ENCODE measurements around the gene SERPINA3.

Gene SERPINA3

DNA sequence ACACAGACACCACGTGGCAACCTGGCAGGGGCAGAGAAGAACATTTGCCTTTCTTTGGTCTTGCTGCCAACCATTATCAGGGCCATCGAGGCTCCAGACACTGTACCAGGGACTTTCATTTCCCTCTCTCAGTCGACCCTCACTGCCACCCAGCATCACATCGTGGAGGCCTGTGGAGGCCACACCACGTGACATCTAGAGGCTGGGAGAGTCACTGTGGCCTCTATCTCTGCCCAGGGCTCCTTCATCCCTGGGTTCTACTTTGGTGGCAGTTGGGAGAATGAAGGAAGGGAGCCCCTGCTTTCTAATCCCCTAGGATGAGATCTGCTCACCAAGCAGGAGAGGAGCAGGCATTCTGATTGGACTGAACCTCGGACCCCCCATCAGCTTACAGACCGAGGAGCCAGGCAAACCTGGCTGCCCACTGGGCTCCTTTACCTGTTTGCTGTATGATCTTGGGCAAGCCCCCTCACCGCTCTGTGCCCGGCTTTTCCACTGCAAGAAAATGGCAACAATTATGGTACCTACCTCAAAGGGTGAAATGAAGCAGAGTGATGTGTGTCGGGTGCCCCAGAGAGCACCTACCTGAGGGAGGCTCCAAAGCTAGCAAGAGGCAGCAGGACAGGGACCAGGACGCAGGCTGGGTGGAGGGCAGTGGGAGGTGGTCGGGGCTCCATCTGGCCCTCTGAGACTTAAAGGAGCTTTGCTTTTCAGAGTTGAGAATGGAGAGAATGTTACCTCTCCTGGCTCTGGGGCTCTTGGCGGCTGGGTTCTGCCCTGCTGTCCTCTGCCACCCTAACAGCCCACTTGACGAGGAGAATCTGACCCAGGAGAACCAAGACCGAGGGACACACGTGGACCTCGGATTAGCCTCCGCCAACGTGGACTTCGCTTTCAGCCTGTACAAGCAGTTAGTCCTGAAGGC lies 1.8 kb downstream of the SERPINA3 start:
- DNase-seq (ENCODE audit: low spot score) = no peak

DNA sequence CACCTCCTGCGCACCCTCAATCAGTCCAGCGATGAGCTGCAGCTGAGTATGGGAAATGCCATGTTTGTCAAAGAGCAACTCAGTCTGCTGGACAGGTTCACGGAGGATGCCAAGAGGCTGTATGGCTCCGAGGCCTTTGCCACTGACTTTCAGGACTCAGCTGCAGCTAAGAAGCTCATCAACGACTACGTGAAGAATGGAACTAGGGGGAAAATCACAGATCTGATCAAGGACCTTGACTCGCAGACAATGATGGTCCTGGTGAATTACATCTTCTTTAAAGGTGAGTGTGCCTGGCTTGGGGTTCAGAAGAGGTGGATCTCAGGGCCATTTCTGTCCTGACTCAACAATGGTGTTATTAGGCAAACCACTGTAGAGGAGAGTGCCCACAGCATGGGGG lies 2.6 kb downstream of the SERPINA3 start:
- no peak for DNase-seq (ENCODE audit: low spot score)

DNA sequence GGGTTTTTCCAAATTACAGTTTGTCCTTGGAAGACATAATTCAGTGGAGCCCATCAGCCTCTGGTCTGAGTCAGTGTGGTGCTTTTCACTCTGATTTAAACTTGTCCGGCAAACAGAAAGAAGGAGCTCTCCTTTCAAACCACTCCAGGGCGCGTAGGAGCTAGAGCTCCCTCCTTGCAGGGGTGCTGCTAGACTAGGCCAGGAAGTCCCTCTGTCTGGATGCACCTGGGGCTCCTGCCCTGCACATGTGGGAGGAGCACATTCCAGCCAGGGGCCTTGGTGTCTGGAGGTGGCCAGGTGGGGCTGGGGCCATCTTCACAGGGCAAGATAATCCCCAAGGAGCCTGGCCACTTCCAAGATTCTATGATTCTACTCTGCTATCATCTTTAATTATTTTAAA lies 3.1 kb downstream of the SERPINA3 start:
- no peak for DNase-seq (ENCODE audit: low spot score)

DNA sequence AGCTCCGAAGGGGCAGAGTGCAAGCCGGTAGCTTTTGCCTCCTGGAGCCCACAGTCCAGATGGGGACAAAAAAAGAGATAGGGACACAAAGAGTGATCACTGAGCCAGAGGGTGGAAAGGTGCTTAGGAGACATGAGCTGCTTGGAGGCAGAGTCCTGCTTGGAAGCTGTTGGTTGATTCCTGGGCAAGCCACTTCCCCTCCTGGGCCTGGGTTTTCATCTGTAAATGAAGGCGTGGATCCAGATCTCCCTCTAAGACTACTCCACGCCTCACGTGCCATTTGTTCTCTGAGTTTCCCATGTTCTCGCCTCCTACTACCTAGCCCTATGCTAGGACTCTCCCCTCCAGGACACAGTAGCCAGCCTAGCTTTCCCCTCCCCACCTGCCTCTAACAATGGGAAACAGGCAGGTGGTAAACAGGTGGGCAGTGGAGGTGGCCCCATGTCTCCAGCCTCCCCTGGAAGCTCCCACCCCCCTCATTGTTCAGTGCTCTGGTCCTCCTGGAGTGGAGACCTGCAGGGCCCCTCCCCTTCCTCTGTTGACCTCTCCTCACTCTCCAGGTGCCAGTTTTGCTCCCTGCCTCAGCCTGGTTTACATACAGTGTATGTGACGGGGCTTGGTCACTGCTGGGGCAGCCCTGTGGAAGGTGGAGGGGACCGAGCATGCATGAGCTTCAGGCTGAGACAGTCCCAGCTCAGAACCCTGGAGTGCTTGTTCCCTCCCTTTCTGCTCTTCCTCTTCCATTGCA lies 3.8 kb downstream of the SERPINA3 start:
- no peak for DNase-seq (ENCODE audit: low spot score)

DNA sequence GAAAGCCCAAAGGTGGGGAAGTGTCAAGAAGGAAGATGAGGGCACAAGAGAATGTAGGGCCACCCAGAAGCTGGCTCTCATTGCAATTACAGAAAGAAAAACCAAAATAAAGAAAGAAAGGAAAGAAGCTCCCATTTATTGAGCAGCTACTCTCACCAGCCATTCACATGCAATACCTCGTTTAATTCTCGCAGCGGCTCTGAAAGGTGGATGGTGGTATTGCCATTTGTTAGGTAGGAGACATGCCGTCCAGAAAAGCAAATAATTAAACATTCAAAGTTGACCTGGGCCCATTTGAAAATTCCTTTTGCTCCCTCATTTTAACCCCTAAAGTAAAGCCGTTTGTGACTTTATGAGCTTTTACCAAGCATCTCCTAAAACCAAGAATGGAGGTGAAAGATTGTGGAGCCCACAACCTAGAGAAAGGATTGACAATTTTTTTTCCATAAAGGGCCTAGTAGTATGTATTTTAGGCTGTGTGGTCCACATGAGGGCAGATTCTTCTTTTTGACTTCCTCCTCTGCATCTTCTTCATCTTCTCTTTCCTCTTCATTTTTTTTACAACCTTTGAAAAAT lies 5.3 kb downstream of the SERPINA3 start:
- no peak for DNase-seq (ENCODE audit: low spot score)

DNA sequence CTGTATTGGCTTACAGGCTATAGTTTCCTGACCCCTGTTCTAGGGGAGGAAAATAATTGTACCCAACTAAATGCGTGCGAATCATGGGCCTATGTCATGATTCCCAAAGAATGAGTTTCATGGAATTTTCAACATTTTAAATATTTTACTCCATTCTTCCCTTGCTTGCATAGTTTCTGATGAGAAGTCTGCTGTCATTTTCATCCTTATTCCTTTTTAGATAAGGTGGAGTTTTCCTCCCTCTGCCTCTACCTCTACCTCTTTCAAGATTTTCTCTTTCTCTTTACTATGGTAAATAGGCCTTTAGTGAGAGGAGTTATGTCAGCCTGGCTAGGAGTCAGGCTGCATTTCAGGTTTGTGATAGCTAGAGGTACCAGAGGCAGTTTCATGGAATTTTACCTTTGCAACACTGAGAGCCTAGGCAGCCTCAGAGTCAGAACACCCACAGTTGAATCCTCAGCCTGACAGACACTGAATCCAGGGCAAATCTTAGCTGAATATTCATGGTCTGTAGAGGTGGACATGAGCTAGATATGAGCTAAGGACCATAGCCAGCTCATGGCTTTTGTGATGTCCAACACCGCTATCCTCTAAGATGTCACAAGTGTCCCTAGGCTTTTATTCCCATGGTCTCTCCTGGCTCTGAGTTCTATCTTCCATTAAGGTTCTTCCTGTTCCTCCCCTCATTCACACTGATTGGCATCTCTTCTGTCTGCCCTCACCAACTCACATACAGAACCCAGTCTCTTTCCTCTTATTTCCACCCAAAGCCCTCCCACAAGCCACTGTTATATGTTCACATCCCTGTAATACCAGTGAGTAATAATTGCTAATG lies 6.0 kb downstream of the SERPINA3 start:
- DNase-seq (ENCODE audit: low spot score) = no peak

DNA sequence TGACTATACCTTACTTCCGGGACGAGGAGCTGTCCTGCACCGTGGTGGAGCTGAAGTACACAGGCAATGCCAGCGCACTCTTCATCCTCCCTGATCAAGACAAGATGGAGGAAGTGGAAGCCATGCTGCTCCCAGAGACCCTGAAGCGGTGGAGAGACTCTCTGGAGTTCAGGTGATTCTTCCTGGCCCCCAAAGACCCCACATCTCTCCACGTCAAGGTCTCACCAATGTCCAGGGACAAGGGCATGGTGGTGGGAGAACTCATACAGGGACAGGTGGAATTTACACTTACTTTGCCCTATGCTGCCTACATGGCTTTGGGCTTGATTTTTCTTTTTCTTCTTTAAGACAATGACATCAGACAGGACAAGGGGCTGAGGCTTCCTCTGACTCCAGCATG lies 7.1 kb downstream of the SERPINA3 start:
- no peak for DNase-seq (ENCODE audit: low spot score)

DNA sequence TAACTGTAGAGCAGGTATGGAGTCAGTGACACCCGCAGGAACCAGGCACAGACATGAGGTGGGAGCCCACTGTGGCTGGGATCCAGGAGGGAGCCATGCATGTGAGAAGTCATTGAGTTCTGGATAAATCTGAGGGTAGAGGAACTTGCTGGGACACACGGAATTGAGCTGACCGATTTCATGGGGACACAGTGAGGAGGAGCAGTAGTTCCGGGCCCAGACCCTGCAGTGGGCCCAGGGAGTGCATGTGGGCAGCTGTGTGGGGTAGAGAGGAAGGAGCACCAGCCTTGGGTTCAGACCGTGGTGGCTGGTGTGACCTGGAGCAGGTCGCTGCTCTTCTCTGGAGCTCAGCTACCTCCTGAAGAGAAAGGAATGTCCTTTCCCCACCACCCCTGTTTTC lies 8.4 kb downstream of the SERPINA3 start:
- DNase-seq (ENCODE audit: low spot score) = no peak

DNA sequence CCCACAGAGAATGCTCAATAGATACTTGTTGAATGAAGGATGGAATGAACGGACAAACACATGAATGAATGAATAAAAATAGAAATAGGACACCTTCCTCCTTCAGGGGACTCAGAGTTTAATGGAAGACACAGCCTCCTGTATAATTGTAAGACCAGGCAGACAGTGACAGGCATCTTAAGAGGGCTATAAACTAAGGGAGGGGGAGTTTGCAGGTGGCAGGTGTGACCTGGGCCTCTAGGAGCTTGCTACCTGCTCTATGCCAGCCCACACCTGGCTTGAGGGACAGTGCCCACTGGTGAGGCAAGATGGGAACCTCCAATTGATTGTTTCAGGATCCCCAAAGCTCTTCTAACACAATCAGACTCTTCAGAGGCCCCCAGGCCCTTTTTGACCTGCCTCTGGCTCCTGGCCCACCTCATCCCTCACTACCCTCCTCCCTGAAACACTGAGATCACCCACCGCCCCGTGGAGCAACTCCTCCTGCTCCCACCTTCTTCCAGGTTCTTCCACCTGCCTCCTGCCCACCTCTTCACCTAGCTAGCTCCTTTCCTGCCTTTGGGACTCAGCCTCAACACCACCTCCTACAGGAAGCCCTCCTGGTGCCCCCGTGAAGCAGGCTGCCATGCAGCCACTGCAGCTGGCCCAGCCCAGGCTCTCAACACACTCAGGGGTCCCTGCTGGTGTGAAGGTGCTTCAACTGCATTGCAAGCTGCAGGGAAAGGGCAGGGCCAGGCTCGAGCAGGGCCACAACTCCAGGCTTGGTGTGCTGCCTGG lies 9.4 kb downstream of the SERPINA3 start:
- DNase-seq (ENCODE audit: low spot score) = no peak

DNA sequence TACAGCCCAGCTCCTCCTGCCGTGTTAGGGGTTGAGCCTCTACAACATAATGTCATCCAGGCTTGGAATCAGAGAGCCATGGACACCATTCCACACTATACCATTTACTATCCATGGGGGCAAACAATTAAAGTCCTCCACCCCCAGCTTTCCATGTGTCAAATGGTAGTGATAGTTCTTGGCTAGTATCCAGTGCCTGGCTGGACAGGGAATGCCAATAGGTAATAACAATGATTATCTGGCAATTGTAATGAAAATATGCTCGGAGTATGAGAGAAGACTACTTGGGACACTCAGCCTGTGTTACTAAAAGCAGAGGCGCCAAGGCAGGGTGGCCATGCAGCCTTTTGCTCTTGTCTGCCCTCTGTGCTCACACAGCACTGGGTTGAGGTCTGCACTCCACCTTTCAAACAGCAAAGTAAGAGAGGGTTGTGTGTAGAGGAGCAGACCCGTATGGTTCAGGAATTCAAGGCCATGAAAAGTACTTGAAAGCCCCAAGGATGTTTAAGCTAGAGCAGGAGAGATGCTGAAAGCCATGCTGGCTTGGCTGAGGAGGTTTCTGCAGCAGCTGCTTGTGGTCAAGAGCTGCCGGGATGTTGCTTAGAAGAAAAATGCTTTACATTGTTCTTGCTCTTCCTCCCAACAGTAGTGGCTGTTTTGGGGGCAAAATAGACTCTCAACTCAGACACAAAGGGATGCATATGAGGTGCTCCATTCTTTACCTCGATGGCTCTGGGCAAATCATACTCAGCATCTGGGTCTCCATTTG lies 10.6 kb downstream of the SERPINA3 start:
- no peak for DNase-seq (ENCODE audit: low spot score)

DNA sequence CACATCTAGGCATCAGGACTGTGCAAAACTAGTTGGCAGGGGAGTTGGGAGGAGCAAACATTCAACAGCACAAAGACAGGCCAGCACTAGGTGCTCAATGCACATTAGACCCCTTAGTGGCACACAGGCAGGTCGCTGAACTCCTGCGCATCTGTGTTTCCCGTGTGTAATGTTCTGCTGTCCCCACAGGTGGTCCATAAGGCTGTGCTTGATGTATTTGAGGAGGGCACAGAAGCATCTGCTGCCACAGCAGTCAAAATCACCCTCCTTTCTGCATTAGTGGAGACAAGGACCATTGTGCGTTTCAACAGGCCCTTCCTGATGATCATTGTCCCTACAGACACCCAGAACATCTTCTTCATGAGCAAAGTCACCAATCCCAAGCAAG lies 11.2 kb downstream of the SERPINA3 start:
- no peak for DNase-seq (ENCODE audit: low spot score)

DNA sequence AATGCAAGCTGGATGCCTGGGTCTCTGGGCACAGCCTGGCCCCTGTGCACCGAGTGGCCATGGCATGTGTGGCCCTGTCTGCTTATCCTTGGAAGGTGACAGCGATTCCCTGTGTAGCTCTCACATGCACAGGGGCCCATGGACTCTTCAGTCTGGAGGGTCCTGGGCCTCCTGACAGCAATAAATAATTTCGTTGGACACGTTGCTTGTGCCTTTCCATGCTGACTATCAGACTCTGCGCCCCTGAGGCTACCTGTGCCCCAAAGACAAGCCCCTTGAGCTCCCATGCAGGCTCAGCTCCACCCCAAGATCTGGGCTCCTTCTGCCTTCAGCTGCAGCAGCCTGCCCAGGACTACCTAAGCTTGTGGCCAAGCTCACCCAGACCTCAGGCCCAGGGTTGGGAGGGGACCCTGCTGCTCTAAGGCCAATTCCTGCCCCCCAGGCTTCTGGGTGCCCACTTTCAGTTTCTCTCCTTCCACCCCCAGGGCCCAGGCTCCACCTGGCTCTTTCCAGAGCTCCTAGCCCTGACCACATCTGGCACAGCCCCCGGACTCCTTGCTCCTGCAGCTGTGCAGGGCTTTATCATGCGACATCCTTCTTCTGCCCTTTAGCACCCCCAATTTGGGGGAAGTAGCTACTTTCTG lies 11.8 kb downstream of the SERPINA3 start:
- no peak for DNase-seq (ENCODE audit: low spot score)

DNA sequence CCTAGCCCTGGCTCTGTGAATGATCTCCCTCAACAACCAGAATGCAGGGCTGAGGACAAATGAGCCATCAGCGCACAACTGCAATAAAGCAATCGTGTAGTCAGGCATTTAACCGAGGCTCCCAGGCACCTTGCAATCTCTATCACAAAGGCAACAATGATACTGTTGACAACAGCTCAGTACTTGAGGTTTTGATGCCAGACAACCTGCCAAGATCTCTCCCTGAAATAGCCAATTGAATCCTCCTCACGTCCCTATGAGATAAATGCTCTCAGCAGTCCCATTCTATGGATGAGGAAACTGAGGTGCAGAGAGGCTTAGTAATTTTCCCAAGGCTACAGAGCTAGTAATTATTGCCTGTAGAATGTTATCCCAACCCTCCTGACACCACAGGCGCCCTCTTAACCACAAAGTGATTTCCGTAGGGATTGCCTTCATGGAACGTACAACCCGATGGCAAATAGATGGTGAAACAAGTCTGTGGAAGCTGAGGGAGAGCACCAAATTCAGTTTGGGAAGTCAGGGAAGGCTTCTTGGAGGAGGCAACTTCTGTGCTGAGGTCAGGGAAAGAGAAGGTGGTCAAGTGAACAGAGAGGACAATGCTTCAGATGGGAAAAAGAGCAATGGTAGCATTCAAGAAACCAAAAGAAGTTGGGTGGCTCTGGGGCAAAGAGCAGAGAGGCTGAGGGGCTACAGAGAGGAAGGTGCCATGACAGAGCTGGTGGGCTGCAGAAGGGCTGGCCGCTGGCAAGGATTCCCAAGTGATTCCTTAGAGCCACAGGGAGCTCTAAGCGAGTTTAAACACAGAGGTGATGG lies 12.6 kb downstream of the SERPINA3 start:
- DNase-seq (ENCODE audit: low spot score) = no peak

DNA sequence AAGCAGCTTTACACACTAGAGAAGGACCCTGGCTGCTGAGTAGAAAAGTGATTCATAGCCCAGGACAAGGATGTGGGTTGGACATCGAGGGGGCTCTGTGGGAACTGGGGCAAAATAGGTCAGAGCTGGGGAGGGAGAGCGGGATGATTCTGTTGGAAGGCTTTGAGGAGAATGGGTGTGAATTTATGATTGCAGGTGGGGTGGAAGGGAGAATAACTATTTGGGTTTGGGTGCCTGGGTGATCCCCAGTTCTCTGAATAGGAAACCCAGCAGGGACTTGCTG lies 13.1 kb downstream of the SERPINA3 start:
- DNase-seq (ENCODE audit: low spot score) = no peak

DNA sequence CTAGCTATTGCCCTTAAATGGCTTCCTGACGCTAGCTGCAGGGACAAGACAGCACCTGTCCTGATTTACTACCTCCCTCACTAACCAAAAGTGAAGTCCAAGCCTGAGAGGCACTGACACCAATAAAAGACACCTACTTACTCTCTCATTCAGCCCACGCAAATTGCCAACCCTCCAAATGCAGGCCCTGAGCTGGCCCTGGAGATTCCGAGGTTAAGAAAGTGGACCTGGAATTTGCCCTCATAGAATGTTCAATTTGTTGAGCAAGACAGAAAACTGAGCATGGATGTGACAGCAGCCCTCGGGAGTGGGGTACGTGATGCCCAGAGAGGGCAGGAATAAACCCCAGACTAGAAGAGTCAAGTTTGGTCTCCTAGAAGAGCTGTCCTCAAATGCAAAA lies 16.4 kb downstream of the SERPINA3 start:
- DNase-seq (ENCODE audit: low spot score) = no peak

DNA sequence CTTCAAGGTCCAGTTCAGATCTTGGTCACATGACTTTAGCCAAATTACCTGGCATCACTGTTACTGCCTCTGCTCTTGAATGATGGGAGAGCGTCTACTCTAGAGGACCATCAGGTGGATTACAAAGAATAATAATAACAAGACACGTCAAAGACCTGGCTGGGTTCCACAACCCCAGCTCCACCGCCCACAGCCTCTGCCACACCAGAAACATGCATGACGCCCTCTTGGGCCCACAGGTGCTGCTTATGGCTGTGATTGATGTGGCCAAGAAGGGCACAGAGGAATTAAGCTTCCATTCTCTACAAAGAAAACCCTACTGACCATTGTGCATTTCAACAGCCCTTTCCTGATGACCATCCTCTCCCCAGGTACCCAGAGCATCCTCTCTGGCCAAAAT lies 18.2 kb downstream of the SERPINA3 start:
- DNase-seq (ENCODE audit: low spot score) = no peak

DNA sequence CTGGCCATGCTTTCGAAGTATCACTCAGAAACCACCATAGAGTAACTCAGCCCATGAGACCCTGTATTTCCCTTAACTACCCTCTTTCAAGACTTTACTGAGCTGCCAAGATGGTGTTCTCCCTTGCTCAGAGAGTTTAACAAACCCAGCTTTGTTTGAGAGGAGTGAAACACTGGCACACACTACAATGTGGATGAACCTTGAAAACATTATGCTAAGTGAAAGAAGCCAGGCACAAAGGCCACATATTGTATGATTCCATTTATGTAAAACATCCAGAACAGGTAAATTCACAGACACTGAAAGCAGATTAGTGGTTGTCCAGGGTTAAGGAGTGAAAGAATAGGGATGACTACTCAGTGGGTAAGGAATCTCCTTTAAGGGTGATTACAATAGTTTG lies 18.9 kb downstream of the SERPINA3 start:
- no peak for DNase-seq (ENCODE audit: low spot score)

DNA sequence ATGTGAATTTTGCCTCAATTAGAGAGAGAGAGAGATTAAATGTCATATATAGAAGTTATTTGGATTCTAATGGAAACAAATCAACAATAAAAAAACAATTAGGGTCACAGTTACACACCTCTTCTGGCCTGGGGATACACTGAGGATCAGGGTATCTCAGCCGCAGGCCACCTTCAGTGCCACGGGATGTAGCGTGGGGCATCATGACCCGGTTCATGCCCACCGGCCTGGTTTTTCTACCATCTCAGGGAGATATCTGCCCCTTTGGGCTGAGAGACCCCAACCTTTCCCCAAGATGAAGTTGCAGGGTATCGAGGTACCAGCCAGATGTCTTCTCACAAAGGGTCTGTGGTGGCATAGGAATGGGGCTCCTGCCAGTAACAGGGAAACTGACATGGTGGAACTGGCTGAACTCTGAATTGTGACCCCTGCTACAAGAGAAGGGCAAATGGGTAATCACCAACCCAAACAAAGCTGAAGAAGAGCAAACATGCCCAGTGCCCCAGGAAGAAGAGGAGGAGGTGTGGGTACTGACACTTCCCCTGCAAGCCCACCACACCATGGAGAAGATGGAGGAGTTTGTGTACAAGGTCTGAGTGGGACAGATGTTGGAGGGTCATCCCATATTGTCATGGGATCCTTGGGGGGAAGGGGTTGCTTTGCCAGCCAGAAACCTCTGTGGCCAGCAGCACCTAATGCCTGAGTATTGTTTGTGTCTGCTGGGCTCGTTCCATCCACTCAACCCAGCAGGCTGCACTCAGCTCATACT lies 19.5 kb downstream of the SERPINA3 start:
- no peak for DNase-seq (ENCODE audit: low spot score)

DNA sequence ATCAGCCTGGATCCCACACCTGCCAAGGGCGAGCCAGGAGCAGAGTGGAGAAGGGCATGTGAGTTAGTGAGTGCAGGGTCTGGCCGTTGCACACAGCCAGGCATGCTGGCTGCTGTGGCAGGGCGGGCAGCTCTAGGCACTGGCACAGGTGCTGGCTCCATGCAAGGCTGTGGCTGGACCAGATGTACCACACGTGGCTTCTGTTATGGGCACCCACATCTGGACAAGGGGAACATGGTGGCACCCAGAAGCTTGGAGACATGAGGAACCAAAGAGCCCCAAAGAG lies 20.1 kb downstream of the SERPINA3 start:
- no peak for DNase-seq (ENCODE audit: low spot score)
